ENCODE measurements around the gene MED27. TPM values are rescaled to one million over a fixed set of nuclear protein-coding genes. Genes with fewer than 3 reads are reported as not detected.
A peak's percentile ranks its signal among the peaks of the same experiment; 100 is the strongest.

MED27 gene
- total and polyA plus RNA-seq, 2 of the 4 experiments (the other 2 are of a cell fraction): 50.2 to 63.4 TPM

DNA sequence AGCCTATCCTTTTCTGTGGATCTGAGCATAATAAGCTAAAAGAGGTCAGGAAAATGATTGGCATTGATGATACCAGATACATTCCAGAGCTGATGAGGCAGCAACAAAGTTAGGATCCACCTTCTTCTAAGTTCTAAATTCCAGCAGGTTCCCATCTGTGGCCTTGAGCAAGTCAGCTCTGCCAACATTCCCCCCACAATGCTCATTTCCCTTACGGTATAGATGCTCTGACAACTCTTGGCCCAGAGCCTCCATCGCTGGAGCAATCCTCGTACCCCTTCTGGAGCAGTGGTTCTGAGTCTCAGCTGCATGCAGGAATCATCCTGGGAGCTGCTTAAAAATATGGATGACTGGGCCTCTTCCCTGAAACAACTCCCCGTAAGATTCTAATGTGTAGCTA, 78.1 kb downstream of the MED27 start:
- Histone ChIP-seq H2BK120ac (ENCODE audit: low read depth, low read length) (no peak overlapping the region), H3K27me3 (ENCODE audit: control insufficient read depth, insufficient read depth, low read length) (no peaks in the 10 kb centered on the region), H3K4me2 (ENCODE audit: low read depth, low read length) (no peak overlapping the region), H3K79me1 (ENCODE audit: low read depth in 1 of 2, low read length in 2 of 2) (peaks cover 42 to 73% of the 10 kb centered on the region in 2 experiments), H3K4me1 (ENCODE audit: control insufficient read depth, insufficient read depth, low read length) (peaks cover 14% of the 10 kb centered on the region), H2BK20ac (ENCODE audit: low read depth, low read length) (peak overlapping the region; percentile 20; the same call in 1 of the 2 replicates), H4K8ac (ENCODE audit: low read depth in 2 of 2, low read length in 2 of 2) (no peak overlapping the region), H3K9ac (ENCODE audit: low read depth, low read length) (no peak overlapping the region), H3K9me1 (ENCODE audit: insufficient read depth, low read length) (peaks cover 9% of the 10 kb centered on the region), H3K23ac (ENCODE audit: low read depth, low read length) (no peak overlapping the region), H4K5ac (ENCODE audit: low read depth, low read length) (no peak overlapping the region), H3K27ac (ENCODE audit: insufficient read depth, low read length) (no peak overlapping the region), H2AK5ac (ENCODE audit: low read depth, low read length) (peak overlapping the region; percentile 20), H3K36me3 (ENCODE audit: control insufficient read depth, insufficient read depth, low read length) (no peaks in the 10 kb centered on the region), H3K4me3 (ENCODE audit: insufficient read depth, low read depth, low read length) (no peak overlapping the region), H4K91ac (ENCODE audit: insufficient read depth, low read depth, low read length) (no peak overlapping the region), H4K20me1 (ENCODE audit: insufficient read depth, low read length) (no peaks in the 10 kb centered on the region), H3K4ac (ENCODE audit: low read depth, low read length) (no peak overlapping the region), H3K56ac (ENCODE audit: extremely low read depth, insufficient read depth, low read length) (no peak overlapping the region), H3K9me3 (ENCODE audit: control insufficient read depth, insufficient read depth, low read length) (peaks cover 4% of the 10 kb centered on the region), H2BK5ac (ENCODE audit: low read depth, low read length, poor library complexity, severe bottlenecking) (no peak overlapping the region), H2AFZ (replicated peaks; ENCODE audit: low read length, poor library complexity) (no peak overlapping the region), H3K14ac (replicated peaks; ENCODE audit: low read depth, low read length) (no peak overlapping the region), H2BK15ac (ENCODE audit: low read depth, low read length) (peak overlapping the region; percentile 20; the same call in 1 of the 3 replicates), H2AK9ac (replicated peaks; ENCODE audit: low read depth, low read length, poor library complexity) (no peak overlapping the region), H3K18ac (ENCODE audit: low read depth, low read length) (no peak overlapping the region)
- in situ Hi-C loops (cut with MboI; ENCODE audit: low sequenced_read_pairs) (no loop called here), intact Hi-C loops (cut with micrococcal nuclease) (no loop called here), dilution Hi-C loops (cut with HindIII; ENCODE audit: low sequenced_read_pairs, unreplicated experiment) (no loop called here)
- no TSS peak for BruUV-seq (replicated peaks)
- ChIA-PET POLR2A (ENCODE audit: unreplicated experiment) (interaction anchor here (0.7 kb wide), 1 partner anchor 78 kb away, joined by 3 read pairs; no protein-coding TSS in a partner anchor), CTCF (interaction anchor here (1.0 kb wide), 1 partner anchor 28 kb away, joined by 4 read pairs; no protein-coding TSS in a partner anchor)
- TF ChIP-seq FOS (IDR thresholded peaks at IDR 0.05; ENCODE audit: low read depth, low read length): no peak
- no peak for TF ChIP-seq MAFK (IDR thresholded peaks at IDR 0.05; ENCODE audit: low read depth, low read length)
- TF ChIP-seq USF2 (IDR thresholded peaks at IDR 0.05; ENCODE audit: low read depth, low read length): no peak
- no peak for TF ChIP-seq RAD21 (IDR thresholded peaks at IDR 0.05; ENCODE audit: low read length)
- no CpG with 5 or more reads among the region's 4 CpGs for WGBS, 2 experiments (ENCODE audit: extremely low coverage in 2 of 2, insufficient read length in 1 of 2)
- DNase-seq (no peak), ATAC-seq (ENCODE audit: low read depth) (no peak)
